ENCODE results near the gene IP6K1.
"Not testable (repeated sequence)": the region's sequence is repeated elsewhere in the genome, so short reads cannot be mapped to it uniquely, and the experiment has no call there.

Gene IP6K1

DNA sequence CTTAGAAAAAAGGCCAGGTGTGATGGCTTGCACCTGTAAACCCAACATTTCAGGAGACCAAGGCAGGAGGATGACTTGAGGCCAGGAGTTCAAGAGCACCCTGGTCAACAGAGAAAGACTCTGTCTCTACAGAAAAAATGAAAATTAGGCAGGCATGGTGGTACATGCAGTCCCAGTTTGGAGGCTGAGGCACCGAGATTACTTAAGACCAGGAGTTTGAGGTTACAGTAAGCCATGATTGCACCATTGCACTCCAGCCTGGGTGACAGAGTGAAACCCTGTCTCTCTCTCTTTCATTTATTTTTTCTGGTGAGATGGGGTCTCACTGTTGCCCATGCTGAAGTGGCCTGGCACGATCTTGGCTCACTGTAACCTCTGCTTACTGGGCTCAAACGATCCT is 24.7 kb downstream of the IP6K1 start:
- TF ChIP-seq ZNF274 (IDR thresholded peaks at IDR 0.05; ENCODE audit: low read depth, low read length) = no peak
- no peak overlapping the region for H3K4me3 ChIP-seq (ENCODE audit: low read length)

DNA sequence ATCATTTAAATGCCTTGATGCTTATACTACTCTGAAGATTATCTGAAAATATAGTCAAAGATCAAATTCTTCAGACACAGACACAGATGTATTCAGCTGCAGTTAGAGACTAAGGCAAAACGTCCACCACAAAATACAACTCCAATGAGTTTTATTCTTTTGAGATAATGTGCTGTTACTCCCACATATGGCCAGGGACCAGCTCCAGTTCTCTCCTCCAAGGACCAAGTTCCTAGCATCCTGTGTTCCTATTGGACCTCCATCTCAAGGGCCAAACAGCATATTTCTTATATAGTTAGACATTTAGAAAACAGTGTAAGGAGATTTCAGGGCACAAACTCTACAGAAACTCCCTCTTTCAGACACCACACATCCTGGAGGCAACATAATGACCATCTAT is 27.1 kb downstream of the IP6K1 start:
- TF ChIP-seq ZNF274 (IDR thresholded peaks at IDR 0.05; ENCODE audit: low read depth, low read length) = no peak
- H3K4me3 ChIP-seq (ENCODE audit: low read length) = no peak overlapping the region

DNA sequence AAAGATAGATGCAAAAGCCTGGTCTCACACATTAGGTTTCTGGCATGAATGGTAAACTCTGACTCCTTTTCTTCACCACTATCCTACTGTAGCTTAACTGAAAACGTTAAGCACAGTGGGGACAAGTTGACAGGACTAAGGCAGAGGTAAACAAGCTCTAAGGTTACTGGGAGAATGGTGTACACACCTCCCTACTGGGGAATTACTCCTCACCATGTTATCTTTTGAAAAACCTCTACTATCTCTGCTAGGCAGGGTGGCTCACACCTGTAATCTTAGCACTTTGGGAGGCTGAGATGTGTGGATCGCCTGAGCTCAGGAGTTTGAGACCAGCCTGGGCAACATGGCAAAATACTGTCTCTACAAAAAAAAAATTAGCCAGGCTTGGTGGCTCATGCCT is 29.1 kb downstream of the IP6K1 start:
- TF ChIP-seq ZNF274 (IDR thresholded peaks at IDR 0.05; ENCODE audit: low read depth, low read length) = no peak
- H3K4me3 ChIP-seq (ENCODE audit: low read length) = no peak overlapping the region

DNA sequence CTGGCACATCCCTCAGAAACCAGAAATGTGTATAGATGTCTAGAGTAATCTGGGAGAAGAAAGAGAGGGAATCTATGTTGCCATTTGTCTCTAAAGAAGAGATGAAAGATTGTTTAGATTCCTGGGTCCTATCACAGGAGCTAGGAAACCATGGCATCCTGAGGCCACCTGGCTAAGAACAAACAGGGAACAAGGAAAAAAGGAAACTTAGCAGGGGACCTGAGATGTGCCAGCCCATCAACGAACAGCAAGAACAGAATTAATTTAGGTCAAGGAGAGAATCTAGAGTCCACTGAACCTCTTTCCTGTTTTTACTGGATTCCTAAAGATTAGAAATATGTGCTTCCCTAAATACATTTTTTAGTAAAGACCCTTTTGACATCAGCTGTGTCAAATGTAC is 30.3 kb downstream of the IP6K1 start:
- no peak for TF ChIP-seq ZNF274 (IDR thresholded peaks at IDR 0.05; ENCODE audit: low read depth, low read length)
- H3K4me3 ChIP-seq (ENCODE audit: low read length) = no peak overlapping the region

DNA sequence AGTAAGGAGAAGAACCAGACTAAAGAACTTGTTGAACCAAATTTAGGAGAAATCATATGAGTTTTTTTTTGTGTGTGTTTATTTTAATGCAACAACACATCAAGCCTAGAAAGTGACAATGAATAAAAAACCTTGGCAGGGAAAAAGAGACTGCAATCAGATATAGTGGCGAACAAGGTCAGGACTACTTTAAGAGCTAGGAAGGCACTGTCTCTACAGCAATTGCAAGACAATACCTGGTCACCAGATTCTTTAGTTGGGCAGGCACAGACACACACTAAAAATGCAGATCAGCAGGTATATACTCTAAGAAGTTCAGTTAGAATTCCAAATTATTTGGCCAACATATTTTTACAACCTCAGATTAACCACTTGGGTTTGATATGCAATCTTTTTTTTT is 31.8 kb downstream of the IP6K1 start:
- no peak overlapping the region for H3K4me3 ChIP-seq (ENCODE audit: low read length)
- no peak for TF ChIP-seq ZNF274 (IDR thresholded peaks at IDR 0.05; ENCODE audit: low read depth, low read length)

DNA sequence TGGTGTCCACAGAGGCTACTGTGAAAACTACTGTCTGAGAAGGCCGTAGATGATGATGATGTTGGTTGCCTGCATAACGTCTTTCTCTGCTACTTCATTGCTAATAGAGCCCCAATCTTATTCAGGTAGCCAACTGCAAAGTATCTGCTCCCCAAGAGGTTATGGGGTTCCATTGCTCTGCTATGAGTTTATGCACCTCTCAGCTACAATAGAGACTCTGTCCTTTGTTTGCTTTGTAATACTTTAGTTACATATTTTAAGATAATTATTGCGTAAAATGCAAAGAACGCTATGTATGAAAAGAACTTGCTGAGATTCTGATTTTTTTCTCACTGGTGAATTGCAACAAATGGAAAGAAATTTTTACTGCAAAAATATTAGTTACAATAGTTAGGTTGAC is 34.8 kb downstream of the IP6K1 start:
- no peak for TF ChIP-seq ZNF274 (IDR thresholded peaks at IDR 0.05; ENCODE audit: low read depth, low read length)
- H3K4me3 ChIP-seq (ENCODE audit: low read length) = no peak overlapping the region

DNA sequence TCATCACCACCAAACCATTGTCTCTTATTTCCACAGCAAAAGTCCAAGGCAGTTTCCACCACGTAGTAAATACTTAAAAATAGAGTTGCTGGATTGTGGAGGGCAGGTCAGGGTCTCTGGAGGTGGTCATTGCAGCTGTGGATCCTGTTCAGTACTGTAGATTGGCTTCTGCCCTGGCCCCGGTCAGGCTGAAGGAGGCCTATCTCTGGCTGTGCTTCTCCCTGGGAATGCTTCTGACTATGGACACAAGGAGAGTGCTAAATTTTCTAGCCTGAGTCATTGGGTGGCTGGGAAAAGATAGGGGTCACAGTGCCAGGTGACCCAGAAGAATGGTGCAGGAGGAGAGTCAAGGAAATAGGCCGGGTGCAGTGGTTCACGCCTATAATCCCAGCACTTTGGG is 36.3 kb downstream of the IP6K1 start:
- TF ChIP-seq ZNF274 (IDR thresholded peaks at IDR 0.05; ENCODE audit: low read depth, low read length) = no peak
- no peak overlapping the region for H3K4me3 ChIP-seq (ENCODE audit: low read length)

DNA sequence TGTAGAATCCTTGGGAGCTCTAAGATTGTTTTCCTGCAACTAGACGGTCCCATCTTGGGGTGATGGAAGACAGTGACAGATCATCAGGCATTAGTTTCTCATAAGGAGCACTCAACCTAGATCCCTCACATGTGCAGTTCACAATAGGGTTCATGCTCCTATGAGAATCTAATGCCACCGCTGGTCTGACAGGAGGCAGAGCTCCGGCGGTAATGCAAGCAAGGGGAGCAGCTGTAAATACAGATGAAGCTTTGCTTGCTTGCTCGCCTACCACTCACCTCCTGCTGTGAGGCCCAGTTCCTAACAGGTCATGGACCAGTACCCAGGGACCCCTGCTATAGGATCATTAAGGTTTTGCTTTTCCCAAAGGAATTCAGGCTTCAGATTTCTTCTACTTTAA is 37.5 kb downstream of the IP6K1 start:
- not testable (repeated sequence) for H3K4me3 ChIP-seq (ENCODE audit: low read length)

DNA sequence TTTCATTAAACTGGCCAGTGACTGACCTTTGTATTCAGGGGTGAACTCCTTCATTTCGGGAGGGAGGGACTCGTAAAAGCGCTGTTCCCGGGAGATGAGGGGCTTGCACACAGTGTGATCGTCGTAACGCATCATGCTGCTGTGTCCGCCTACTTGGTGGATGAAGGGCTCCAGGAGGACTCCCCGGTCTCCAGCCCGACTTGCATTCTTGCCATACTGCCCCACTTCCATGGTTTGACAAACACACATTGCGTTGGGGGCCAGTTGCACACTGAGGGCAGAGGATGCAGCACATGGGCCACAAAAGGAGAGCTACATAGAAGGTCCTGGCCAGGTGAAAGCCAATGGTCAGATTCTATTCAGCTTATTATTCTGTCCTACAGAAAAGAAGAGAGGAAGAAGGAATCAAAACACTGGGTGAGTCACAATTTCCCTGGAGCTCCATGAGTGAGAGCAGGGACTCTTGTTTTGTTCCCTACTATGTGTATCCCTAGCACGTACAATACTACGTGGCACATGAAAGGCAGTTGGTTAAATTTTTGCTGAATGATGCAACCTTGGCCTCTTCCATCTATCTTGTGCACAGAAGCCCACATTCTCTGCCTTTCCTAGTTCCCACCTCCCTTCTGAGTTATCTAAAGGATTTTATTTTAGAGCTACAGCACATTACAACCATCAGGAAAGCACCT is 38.4 kb downstream of the IP6K1 start:
- no peak for TF ChIP-seq ZNF274 (IDR thresholded peaks at IDR 0.05; ENCODE audit: low read depth, low read length)
- no peak overlapping the region for H3K4me3 ChIP-seq (ENCODE audit: low read length)

DNA sequence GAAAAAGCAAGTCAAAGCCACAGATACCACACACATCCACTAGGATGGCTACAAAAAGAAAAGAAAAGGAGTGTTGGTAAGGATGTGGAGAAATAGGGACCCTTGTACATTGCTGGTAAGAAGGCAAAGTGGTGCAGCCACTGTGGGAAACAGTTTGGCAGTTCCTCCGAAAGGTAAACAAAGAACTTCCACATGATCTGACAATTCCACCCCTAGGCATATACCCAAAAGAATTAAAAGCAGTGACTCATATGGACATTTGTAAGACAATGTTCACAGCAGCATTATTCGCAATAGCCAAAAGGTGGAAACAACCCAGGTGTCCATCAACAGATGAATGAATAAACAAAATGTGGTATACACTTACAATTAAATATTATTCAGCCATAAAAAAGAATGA is 40.4 kb downstream of the IP6K1 start:
- no peak for TF ChIP-seq ZNF274 (IDR thresholded peaks at IDR 0.05; ENCODE audit: low read depth, low read length)
- H3K4me3 ChIP-seq (ENCODE audit: low read length) = no peak overlapping the region

DNA sequence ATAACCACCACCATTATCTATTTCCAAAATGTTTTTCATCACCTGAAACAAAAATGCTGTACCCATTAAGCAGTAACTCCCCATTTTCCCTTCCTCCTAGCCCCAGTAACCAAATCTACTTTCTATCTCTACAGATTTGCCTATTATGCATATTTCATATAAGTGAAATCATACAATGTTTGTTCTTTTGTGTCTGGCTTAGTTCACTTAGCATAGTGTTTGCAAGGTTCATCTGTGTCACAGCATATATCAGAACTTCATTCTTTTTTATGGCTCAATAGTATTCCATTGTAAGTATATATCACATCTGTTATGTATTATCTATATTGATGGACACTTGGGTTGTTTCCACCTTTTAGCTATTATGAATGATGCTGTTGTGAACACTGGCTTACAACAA is 45.9 kb downstream of the IP6K1 start:
- H3K4me3 ChIP-seq (ENCODE audit: low read length) = no peak overlapping the region
- no peak for TF ChIP-seq ZNF274 (IDR thresholded peaks at IDR 0.05; ENCODE audit: low read depth, low read length)

DNA sequence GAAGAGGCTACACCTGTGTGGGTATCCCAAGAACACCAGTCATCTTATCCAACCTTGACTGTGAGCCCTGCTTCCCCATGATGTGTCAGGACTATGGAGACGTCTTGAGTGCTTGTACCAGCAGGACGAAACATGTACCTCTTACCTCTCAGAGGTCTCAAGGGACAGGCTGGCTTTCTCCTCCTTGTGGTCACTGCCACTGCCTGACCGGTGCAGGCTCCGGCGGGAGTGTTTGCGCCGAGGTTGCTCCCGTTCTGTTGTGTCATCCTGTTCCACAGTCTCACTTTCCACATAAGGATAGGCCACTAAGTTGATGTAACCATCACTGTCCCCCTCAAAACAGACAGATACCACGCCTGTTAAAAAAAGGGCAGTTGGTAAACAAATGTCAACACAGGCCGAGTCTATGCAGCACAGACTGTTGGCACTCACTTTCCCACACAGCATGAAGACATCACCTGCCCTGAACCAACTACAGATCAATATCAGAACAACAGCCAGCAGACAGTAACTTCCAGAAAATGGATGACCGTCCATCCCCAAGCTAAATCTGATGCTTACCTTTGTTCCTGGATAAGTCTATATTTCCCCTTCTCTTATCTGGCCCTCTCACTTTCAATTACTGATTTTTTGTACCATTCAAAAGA is 48.2 kb downstream of the IP6K1 start:
- H3K4me3 ChIP-seq (ENCODE audit: low read length) = no peak overlapping the region
- no peak for TF ChIP-seq ZNF274 (IDR thresholded peaks at IDR 0.05; ENCODE audit: low read depth, low read length)

DNA sequence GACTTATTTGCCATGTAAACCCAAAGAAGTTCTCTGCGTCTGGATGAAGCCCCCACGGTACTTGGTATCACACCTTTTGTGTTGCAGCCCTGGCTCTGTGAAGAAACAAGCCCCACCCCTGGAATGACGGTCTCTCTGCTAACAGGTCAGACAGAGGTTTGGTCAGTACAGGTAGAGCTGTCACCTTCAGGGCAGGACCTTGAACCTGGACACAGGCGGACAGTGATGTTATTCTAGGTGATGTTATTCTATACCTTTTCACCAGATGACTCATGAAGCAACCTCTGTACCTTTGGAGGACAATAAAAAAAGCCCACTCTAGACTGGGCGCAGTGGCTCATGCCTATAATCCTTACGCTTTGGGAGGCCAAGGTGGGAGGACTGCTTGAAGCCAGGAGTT is 51.6 kb downstream of the IP6K1 start:
- H3K4me3 ChIP-seq (ENCODE audit: low read length) = no peak overlapping the region
- no peak for TF ChIP-seq ZNF274 (IDR thresholded peaks at IDR 0.05; ENCODE audit: low read depth, low read length)

DNA sequence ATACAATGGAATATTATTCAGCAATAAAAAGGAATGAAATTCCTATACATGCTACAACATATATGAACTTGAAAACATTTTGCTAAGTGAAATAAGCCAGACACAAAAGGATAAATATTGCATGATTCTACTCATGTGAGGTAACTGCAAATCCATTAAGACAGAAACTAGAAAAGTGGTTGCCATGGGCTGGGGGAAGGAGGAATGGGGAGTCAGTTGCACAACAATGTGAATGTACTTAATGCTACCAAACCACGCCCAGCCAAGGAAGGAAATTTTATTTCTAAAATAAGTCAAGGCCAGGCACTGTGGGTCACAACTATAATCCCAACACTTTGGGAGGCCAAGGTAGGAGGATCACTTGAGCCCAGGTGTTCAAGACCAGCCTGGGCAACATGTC is 52.8 kb downstream of the IP6K1 start:
- no peak for TF ChIP-seq ZNF274 (IDR thresholded peaks at IDR 0.05; ENCODE audit: low read depth, low read length)
- no peak overlapping the region for H3K4me3 ChIP-seq (ENCODE audit: low read length)

DNA sequence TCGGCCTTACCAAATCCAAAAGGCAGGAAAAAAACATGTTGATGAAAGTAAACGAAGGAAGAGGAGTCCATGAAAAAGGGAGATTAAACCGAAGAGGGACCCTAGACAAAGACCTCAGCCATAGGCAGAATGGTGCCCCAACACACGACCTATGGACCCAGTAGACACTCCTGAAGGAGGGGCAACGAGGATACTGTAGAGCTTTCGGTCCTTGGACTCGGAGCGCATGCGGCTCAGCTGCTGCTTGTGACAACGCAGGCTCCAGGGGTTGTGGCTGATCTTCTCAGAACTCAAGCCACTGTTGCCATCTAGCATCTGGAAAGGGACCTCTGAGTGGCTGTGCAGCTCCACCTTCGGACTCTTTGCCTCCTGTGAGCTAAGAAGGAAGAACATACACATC is 53.7 kb downstream of the IP6K1 start:
- TF ChIP-seq ZNF274 (IDR thresholded peaks at IDR 0.05; ENCODE audit: low read depth, low read length) = no peak
- H3K4me3 ChIP-seq (ENCODE audit: low read length) = no peak overlapping the region

All from GM08714 (cell line).